Tibial artery (tissue), 4 donors: ENCODE results near the gene ARHGAP29.

Experiments used
- DNase-seq, 2 donors: peaks; one replicate each; pipeline ENCODE4 v3.0.0-alpha.2; 2019
- H3K27ac ChIP-seq, 2 donors: fragments of 200-600 bp; sonication (generic) in 1 of 2; 1 replicate in 1 of 2; 2 replicates in 1 of 2; pipeline ENCODE4 v1.5.1; 2018 to 2019; ENCODE audit warnings: mild to moderate bottlenecking in 1 of 2
- H3K27me3 ChIP-seq, 2 donors: fragments of 200-600 bp; sonication (generic) in 1 of 2; one replicate each; pipeline versions ENCODE4 v1.5.1 to v1.6.0; 2016 to 2019
- H3K36me3 ChIP-seq, 3 donors: fragments of 200-600 bp; sonication (generic) in 2 of 3; one replicate each; pipeline ENCODE4 v1.5.1; 2016 to 2019; ENCODE audit warnings: mild to moderate bottlenecking in 2 of 3
- H3K4me1 ChIP-seq, 4 donors: fragments of 200-600 bp; sonication (generic) in 2 of 4; 1 replicate in 3 of 4; 2 replicates in 1 of 4; pipeline ENCODE4 v1.5.1; 2016 to 2019
- H3K4me3 ChIP-seq, 2 donors: fragments of 200-600 bp; sonication (generic) in 1 of 2; 1 replicate in 1 of 2; 2 replicates in 1 of 2; pipeline ENCODE4 v1.5.1; 2018 to 2019; ENCODE audit warnings: mild to moderate bottlenecking in 2 of 2
- H3K9me3 ChIP-seq, 3 donors: fragments of 200-600 bp; sonication (generic) in 1 of 3; one replicate each; pipeline ENCODE4 v1.5.1; 2016 to 2019
- intact Hi-C: fragments of 100-400 bp; cut with DNase I; formaldehyde crosslinking; loops from one replicate; pipeline ENCODE4 v1.15.0; 2023; ENCODE audit warnings: low total_unique reads
- TF ChIP-seq, protein P1 (sequence below), 2 experiments: fragments of 200-600 bp in 1 of 2; fragments of 450-650 bp in 1 of 2; IDR thresholded peaks; one replicate each; pipeline ENCODE4 v1.5.1; 2017 to 2019; ENCODE audit warnings: antibody characterized with exemption in 2 of 2, mild to moderate bottlenecking in 1 of 2, moderate library complexity in 1 of 2

The ARHGAP29 gene

DNA sequence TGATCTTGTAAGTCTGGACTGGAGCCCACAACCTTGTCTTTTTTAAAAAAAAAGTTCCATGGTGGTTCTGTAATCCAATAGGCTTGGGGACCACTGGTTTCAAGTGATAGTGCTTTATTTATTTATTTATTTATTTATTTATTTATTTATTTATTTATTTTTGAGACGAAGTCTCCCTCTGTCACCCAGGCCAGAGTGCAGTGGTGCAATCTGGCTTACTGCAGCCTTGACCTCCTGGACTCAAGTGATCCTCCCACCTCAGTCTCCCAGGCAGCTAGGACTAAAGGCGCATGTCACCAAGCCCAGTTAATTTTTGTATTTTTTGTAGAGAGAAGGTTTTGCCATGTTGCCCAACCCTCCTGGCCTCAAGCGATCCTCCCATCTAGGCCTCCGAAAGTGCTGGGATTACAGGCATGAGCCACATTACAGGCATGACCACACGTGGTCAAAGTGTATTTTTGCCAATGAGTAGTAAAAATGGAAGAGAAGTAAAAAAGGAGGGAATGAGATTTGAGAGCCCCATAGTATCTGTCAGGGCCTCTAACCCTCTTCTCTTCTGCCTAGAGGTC is 44.8 kb upstream of the ARHGAP29 start:
- Histone ChIP-seq H3K4me3 (no peak overlapping the region), H3K27ac (no peak overlapping the region), H3K9me3 (no peaks in the 10 kb centered on the region), H3K4me1 (peaks cover 0 to 16% (median 0%) of the 10 kb centered on the region in 4 donors), H3K36me3 (no peaks in the 10 kb centered on the region), H3K27me3 (no peaks in the 10 kb centered on the region)
- intact Hi-C loops: no loop called here
- TF ChIP-seq, protein P1, sequence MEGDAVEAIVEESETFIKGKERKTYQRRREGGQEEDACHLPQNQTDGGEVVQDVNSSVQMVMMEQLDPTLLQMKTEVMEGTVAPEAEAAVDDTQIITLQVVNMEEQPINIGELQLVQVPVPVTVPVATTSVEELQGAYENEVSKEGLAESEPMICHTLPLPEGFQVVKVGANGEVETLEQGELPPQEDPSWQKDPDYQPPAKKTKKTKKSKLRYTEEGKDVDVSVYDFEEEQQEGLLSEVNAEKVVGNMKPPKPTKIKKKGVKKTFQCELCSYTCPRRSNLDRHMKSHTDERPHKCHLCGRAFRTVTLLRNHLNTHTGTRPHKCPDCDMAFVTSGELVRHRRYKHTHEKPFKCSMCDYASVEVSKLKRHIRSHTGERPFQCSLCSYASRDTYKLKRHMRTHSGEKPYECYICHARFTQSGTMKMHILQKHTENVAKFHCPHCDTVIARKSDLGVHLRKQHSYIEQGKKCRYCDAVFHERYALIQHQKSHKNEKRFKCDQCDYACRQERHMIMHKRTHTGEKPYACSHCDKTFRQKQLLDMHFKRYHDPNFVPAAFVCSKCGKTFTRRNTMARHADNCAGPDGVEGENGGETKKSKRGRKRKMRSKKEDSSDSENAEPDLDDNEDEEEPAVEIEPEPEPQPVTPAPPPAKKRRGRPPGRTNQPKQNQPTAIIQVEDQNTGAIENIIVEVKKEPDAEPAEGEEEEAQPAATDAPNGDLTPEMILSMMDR (IDR thresholded peaks at IDR 0.05): no peak
- DNase-seq: no peak

DNA sequence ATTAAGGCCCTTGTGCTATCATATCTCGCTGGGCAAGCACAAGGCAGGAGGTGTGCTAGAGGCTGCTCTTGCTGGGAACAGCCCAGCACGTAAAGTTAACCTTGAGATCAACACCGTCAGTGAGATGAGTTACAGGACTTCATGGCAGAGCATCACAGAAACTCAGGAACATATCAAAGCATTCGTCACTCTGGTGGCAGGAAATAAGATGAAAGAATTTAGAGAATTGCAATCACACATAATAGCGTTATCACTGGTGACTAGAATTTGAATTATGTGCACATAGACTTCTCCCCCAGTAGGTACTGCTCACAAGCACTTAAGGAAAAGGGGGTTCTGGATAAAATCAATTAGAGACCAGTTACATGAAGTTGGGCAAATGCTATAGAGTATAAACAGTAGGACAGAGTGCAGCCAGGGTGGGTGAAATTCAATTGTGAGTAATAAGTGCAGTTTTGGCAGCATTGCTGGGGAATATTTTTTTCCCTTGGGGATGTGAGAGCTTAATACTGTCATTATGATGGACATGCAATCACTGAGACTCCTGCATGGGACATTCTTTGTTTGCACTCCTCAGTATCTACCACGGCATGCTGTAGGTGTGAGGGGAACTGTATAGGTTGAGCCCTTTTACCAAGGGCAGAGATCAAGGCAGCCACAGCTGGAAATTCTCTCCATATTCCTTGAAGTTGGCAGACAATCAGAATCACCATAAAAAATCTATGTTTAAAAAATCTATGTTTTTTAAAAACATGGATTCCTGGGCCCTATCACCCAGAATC is 44.2 kb upstream of the ARHGAP29 start:
- H3K27ac ChIP-seq: no peak overlapping the region
- H3K9me3 ChIP-seq: no peaks in the 10 kb centered on the region
- TF ChIP-seq, protein P1 (IDR thresholded peaks at IDR 0.05): no peak
- H3K27me3 ChIP-seq: no peaks in the 10 kb centered on the region
- H3K36me3 ChIP-seq: no peaks in the 10 kb centered on the region
- intact Hi-C loops: no loop called here
- H3K4me1 ChIP-seq: peaks cover 0 to 20% (median under 1%) of the 10 kb centered on the region in 4 donors
- H3K4me3 ChIP-seq: no peak overlapping the region
- DNase-seq: no peak

DNA sequence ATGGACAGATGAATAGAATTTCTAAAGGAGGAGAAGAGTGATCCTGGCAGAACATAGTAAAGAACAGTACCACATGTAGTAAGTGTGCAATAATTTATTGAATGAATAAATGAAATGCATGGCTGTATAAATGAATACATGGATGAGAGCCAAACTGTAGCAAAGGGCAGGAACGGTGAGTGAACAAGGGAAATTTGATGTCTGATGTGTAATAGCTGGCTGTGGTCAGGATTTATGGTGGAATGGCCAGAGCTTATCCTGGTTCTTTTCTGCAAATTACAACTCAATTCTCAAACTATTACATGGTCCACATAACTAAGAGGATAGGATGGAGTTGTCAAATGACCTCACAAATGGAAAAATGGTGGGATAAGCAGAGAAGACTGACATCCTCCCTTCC is 43.2 kb upstream of the ARHGAP29 start:
- Histone ChIP-seq H3K27me3 (no peaks in the 10 kb centered on the region), H3K4me1 (peaks cover 0 to 30% (median 8%) of the 10 kb centered on the region in 4 donors), H3K4me3 (no peak overlapping the region), H3K9me3 (no peaks in the 10 kb centered on the region), H3K27ac (no peak overlapping the region), H3K36me3 (no peaks in the 10 kb centered on the region)
- intact Hi-C loops: no loop called here
- DNase-seq: no peak
- TF ChIP-seq, protein P1 (IDR thresholded peaks at IDR 0.05): no peak

DNA sequence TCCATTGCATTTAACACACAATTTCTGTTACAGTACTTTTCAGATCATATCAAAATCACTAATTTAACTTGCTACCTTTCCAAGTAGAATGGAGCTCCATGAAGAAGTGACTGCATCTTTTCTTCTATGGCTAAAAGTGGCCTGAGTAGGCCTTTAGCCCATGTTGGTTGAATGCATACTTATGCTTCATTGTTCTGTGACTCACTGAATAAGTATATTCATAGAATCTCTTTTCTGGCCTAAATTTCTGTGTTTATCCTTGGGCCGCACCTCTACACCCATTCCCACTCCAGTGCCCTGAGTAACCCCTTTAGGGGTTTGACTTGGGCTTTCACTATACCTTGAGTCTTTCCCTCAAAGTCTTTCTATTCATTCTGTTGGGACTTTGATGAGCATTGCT is 42.1 kb upstream of the ARHGAP29 start:
- DNase-seq: no peak
- TF ChIP-seq, protein P1 (IDR thresholded peaks at IDR 0.05): no peak

DNA sequence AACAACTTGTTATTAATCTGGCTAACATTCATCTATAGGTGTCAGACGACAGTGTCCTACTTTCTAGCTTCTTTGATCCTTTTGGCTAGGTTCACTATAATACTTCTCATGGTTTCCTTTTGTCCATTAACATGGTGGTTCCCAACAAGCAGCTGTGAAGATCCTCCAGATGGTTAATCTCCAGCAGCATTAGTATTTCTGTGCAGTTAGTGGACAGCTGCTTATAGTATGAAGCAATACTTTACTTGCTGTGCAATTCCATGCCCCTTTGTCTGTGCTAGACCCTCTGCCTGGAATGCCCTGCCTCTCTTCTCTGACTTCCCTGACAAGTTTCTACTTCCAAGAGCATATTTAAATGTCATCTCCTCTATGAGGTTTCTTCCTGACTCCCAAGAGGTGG is 41.7 kb upstream of the ARHGAP29 start:
- no peak overlapping the region for H3K4me3 ChIP-seq
- no peaks in the 10 kb centered on the region for H3K9me3 ChIP-seq
- TF ChIP-seq, protein P1 (IDR thresholded peaks at IDR 0.05): no peak
- no peaks in the 10 kb centered on the region for H3K27me3 ChIP-seq
- no peak for DNase-seq
- no peak overlapping the region for H3K27ac ChIP-seq
- intact Hi-C loops: no loop called here
- no peaks in the 10 kb centered on the region for H3K36me3 ChIP-seq
- peaks cover 0 to 42% (median 16%) of the 10 kb centered on the region in 4 donors for H3K4me1 ChIP-seq

More for the DNA sequence above, 42.1 kb upstream of the ARHGAP29 start:
- Histone ChIP-seq H3K4me3 (no peak overlapping the region), H3K9me3 (no peaks in the 10 kb centered on the region), H3K4me1 (peaks cover 0 to 41% (median 16%) of the 10 kb centered on the region in 4 donors), H3K27ac (no peak overlapping the region), H3K27me3 (no peaks in the 10 kb centered on the region), H3K36me3 (no peaks in the 10 kb centered on the region)
- intact Hi-C loops: no loop called here
